Fibroblast of skin of abdomen (primary cell): ENCODE measurements around the gene CXCR4.
"Not testable (repeated sequence)": the region's sequence is repeated elsewhere in the genome, so short reads cannot be mapped to it uniquely, and the experiment has no call there.

Experiments
- DNase-seq: peaks from one replicate; pipeline ENCODE4 v3.0.0-alpha.2; 2013

Gene CXCR4

DNA sequence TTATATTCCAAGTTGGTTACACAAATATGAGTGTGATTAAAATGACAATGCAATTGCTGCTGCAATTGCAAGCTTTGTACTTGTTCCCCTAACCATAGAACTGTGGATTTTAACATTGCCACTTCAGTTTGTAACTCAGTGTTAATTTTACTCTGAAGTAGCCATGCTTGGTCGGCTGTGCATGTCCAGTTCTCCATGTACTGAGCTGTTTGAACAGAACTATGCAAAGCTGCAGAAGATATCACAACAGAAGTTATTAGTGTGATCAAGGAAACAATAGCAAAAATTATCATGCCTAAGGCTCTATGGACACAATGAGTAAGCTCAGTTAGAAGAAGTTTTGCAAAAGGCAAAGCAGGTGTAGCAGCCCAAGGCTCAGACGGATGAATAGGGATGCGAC lies 45.3 kb downstream of the CXCR4 start:
- DNase-seq, result no peak

DNA sequence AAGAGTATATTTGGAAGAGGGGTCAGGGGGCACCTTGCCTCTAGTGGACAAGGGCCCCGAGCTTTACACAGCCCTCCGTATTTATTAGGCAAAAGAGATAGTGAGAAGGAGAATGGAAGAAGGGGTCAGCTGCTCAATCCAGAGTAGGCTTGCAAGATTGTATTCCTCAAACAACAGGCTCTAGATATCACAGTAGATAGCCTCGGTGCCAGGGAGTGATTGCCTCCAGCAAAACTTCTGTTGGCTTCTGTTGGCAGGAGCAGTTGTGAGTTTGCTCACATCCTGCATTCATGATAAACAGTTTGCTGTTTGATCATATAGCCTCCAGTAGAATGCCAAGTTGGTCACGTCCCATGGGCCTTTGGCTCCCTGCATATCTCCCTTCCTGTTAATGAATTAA lies 46.1 kb downstream of the CXCR4 start:
- DNase-seq, result not testable (repeated sequence)

DNA sequence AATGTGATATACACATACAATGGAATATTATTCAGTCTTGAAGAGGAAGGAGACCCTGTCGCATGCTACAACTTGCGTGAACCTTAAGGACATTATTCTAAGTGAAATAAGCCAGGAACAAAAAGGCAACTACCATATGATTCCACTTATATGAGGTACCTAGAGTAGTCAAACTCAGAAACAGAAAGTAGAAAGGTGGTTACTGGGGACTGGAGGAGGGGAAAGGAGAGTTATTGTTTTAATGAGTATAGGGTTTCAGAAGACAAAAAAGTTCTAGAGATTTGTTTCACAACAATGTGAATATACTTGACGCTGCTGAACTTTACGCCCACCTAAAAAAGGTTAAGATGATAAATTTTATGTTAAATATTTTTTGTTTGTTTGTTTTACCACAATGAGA lies 47.0 kb downstream of the CXCR4 start:
- DNase-seq, result no peak

DNA sequence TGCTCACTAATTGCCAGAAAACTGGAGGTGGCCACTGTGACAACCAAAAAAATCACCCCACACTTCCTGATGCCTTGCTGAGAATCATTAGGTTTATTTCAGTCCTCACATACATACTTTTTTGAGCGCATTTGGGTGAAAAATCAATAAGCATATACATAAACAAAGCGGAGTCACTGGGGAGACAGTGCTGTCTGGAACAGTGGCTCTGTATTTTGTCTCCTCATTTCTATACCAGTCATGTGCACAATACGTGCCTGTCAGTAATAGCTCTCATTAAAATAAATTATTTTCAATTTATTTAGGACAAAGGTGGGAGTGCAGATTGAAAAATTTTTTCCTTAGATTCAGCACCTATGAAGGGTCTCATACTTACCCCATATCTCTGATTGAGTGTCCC lies 48.2 kb downstream of the CXCR4 start:
- DNase-seq, result no peak

DNA sequence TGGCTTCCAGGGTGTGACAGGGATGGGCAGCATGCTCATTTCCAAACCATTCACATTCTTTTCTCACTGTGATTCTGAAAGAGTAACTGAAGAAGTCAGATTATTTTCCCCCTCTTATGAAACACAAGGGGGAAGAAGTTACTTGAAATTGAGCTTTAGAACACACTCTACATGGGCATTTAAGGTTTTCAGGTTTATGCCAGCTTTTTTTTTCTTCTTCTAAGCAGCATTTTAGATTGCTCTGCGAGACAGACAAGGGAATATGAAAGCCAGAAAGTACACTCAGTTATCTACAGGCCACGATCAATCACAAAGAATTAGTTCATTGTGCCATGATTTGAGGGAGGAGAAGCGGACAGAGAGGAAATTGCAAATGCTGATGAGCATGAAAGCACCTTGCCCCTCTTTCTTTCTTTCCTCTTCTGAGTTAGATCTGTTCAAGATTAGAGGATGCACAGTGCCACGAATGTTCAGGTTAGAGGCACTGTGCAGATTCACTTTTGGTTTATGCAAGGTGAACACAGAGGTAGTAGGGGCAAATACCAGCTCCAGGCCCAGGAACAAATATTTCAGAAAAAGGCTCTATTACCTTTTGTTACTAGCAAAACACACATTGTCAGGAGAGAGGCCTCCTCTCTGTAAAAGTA lies 49.2 kb downstream of the CXCR4 start:
- DNase-seq, result no peak

DNA sequence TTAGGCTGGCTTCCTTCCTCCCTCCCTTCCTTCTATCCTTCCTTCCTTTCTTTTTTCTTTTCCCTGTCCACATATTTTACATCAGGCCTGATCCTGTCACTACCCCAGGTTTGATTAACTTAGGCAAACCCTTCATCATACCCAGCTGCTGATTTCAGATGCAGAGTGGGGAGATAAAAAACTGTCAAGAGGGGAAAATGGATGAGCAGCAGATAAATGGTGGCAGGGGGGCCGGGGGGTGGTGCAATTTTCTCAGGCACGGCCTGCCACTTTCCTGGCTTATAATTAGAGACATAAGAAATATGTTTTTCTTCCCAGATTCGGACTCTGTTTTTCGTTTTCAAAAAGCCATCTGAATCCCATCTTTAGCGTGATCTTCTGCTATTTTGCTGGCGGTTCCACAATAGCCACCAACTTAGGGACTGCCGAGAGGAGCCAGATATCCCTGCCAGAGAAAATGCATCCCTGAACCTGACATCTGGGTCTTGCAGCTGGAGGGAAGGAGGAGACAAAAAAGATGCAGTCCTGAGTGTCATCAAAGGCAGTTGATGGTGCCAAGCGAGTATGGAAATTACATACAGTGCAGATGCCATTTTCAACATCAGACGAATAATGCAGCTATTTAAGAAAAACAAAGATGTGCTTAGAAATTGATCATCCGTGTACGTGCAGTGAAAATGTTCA lies 49.9 kb downstream of the CXCR4 start:
- DNase-seq, result no peak

DNA sequence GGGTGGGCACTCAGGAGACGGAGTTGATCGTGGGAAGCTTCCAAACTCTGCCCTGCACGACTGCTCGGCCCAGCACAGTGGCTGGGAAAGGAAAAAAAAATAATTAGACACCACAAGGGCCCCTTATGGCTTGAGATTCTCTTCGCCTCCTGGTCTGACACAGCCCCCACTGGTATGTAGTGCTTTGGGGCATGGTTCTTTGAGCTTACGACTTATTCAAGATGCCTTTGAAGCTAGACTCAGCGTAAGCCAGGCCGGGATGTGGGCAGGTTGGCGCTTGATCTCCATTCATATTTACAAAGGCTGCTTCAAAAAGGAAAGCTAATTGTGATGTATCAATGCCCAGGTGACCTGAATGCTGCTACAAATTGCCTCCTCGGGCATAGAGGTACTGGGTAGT lies 50.5 kb downstream of the CXCR4 start:
- no peak for DNase-seq

DNA sequence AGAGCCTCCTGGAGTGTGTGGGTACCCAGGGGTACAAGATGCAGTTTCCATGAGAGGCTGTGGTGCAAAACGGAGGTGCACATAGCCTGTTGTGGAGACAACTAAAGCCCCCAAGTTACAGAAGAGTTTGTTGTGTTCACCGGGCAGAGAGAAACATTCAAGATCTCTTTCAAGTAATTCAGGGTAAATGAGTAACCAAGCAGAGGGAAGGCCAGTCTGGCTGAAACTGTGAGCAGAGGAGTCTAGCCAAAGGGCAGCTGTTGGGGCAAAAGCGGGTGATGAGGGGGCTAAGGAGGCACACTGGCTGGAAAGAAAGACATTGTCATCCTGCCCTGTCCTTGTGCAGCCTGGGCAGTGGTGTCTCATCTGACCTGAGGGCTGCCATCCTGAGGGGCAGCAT lies 52.0 kb downstream of the CXCR4 start:
- no peak for DNase-seq

DNA sequence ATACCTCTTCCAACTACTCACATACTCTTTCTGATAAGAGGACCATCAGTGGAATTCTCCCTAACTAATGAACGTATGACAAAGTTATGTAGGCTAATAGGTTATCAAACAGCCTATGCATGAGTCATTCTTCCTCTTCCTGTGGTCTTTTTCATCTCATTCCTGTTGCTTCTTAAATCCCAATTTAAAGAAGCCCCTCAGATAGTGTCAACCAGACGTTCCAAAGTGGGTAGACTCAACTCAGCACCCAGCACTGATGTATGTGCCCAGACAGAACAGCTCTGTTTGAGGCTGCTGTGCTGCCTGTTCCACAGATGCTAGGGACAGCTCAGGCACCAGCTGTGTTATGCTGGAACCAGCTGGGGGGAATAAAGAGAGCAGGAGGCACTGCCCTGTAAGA lies 52.6 kb downstream of the CXCR4 start:
- DNase-seq, result no peak
